K562 (cell line): ENCODE results near the gene KLRK1. TPM values are rescaled to one million over a fixed set of nuclear protein-coding genes. Genes with fewer than 3 reads are reported as not detected.
"Not testable (repeated sequence)": the region's sequence is repeated elsewhere in the genome, so short reads cannot be mapped to it uniquely, and the experiment has no call there.

Experiments
- ATAC-seq: fragments of 200-7000 bp; cut with Tn5 transposase; 3 replicates; pipeline ENCODE4 v1.9.1; 2020; ENCODE audit warnings: moderate library complexity
- BruUV-seq: library from RNA; stranded (reverse); fragments of 400-500 nt; replicated peaks from 2 replicates; lab custom pipeline; 2021; lab: Mats Ljungman, UMichigan
- CTCF ChIA-PET: fragments of 300-600 bp; formaldehyde crosslinking; extraction: SDS; loops from one replicate; lab custom pipeline; 2021; ENCODE audit warnings: low intra/inter-chr PET ratio; lab: Yijun Ruan, JAX
- POLR2A ChIA-PET: fragments of 300-600, 350-650 bp; sonication (Branson Sonifier 250); formaldehyde crosslinking; extraction: SDS; loops from one replicate; lab custom pipeline; 2021; ENCODE audit warnings: antibody characterized with exemption, inconsistent platforms; lab: Yijun Ruan, JAX
- DNase-seq, 4 experiments: peaks; one replicate each; pipeline versions ENCODE4 v3.0.0 to v3.0.0-alpha.2; 2011 to 2018; ENCODE audit warnings: low spot score in 3 of 4, mixed read lengths in 3 of 4; ENCODE audit errors: extremely low read depth in 1 of 4
- FAIRE-seq: peaks from 2 replicates; lab custom pipeline; 2011; peaks lifted over from hg19 to GRCh38; lab: Jason Lieb, UNC
- H2AFZ ChIP-seq: 2 replicates; pipeline ENCODE4 v1.6.0; 2011; ENCODE audit warnings: low read depth, low read length, control low read depth, inconsistent platforms
- H3K27ac ChIP-seq: fragments of 200-600 bp; 3 replicates; pipeline ENCODE4 v1.8.0; 2011; ENCODE audit warnings: low read depth, mild to moderate bottlenecking, control low read depth, inconsistent platforms, low read length, moderate library complexity, mixed read lengths; ENCODE audit errors: extremely low read depth
- H3K27me3 ChIP-seq, 2 experiments: fragments of 300-600 bp in 1 of 2; 2 replicates in 1 of 2; 3 replicates in 1 of 2; pipeline versions ENCODE4 v1.6.0 to v1.8.0; 2011; ENCODE audit warnings: inconsistent platforms in 2 of 2, low read length in 2 of 2, mild to moderate bottlenecking in 1 of 2, mixed read lengths in 1 of 2, moderate library complexity in 1 of 2; ENCODE audit not compliant: control insufficient read depth in 2 of 2, insufficient read depth in 2 of 2
- H3K36me3 ChIP-seq: fragments of 300-600 bp; 3 replicates; pipeline ENCODE4 v1.8.0; 2011; ENCODE audit warnings: mild to moderate bottlenecking, low read length, inconsistent platforms; ENCODE audit not compliant: control insufficient read depth, insufficient read depth
- H3K4me1 ChIP-seq, 2 experiments: fragments of 200-600 bp in 1 of 2; replicated peaks in 1 of 2; 2 replicates in 1 of 2; 3 replicates in 1 of 2; pipeline versions ENCODE4 v1.5.1 to v1.8.0; 2011; ENCODE audit warnings: inconsistent platforms in 2 of 2, low read length in 2 of 2, mild to moderate bottlenecking in 1 of 2, mixed read lengths in 1 of 2, moderate library complexity in 1 of 2; ENCODE audit not compliant: control insufficient read depth in 2 of 2, insufficient read depth in 2 of 2
- H3K4me2 ChIP-seq: 2 replicates; pipeline ENCODE4 v1.6.1; 2011; ENCODE audit warnings: low read length, control low read depth, inconsistent platforms, mixed read lengths; ENCODE audit not compliant: insufficient read depth
- H3K4me3 ChIP-seq: fragments of 200-600 bp; sonication (generic), shearing (Covaris generic); 2 replicates; pipeline ENCODE4 v1.5.1; 2016; ENCODE audit warnings: control low read depth, inconsistent platforms
- H3K79me2 ChIP-seq: fragments of 200-600 bp; 3 replicates; pipeline ENCODE4 v1.8.0; 2011; ENCODE audit warnings: low read length, inconsistent platforms; ENCODE audit not compliant: control insufficient read depth, insufficient read depth
- H3K9ac ChIP-seq, 2 experiments: 2 replicates each; pipeline versions ENCODE4 v1.6.0 to v1.6.1; 2011; ENCODE audit warnings: low read depth in 2 of 2, low read length in 2 of 2, control low read depth in 1 of 2, inconsistent platforms in 1 of 2, mild to moderate bottlenecking in 1 of 2, mixed read lengths in 1 of 2; ENCODE audit not compliant: insufficient read depth in 1 of 2
- H3K9me1 ChIP-seq: one replicate; pipeline ENCODE4 v1.6.0; 2011; ENCODE audit warnings: inconsistent platforms, mild to moderate bottlenecking, low read length, moderate library complexity; ENCODE audit not compliant: control insufficient read depth, insufficient read depth
- H3K9me3 ChIP-seq: replicated peaks from 2 replicates; pipeline ENCODE4 v1.5.1; 2011; ENCODE audit warnings: low read depth, low read length, inconsistent platforms; ENCODE audit not compliant: control insufficient read depth, insufficient read depth
- H4K20me1 ChIP-seq: replicated peaks from 2 replicates; pipeline ENCODE4 v1.6.1; 2011; ENCODE audit warnings: low read length, inconsistent platforms, mixed read lengths; ENCODE audit not compliant: control insufficient read depth, insufficient read depth
- BMI1 ChIP-seq: fragments of 150-350 bp; IDR thresholded peaks from 2 replicates; pipeline ENCODE4 v1.6.1; 2014; ENCODE audit warnings: low read length
- FUS ChIP-seq: fragments of 200-400 bp; formaldehyde crosslinking; optimal IDR thresholded peaks from 2 replicates; pipeline ENCODE3; 2017; ENCODE audit warnings: low read depth, low read length
- RUNX1 ChIP-seq: sonication (generic); IDR thresholded peaks from 2 replicates; pipeline ENCODE4 v1.6.1; 2016; ENCODE audit warnings: antibody characterized with exemption, low read depth
- ZNF277 ChIP-seq: fragments of 250-450 bp; sonication (Bioruptor Pico); IDR thresholded peaks from 2 replicates; pipeline ENCODE4 v1.8.0; 2022; ENCODE audit warnings: inconsistent platforms, mild to moderate bottlenecking, moderate library complexity, borderline replicate concordance
- WGBS: fragments of 100-300 bp; shearing (Covaris generic); methylation state at CpG from one replicate; pipeline ENCODE4 v1.1.6; 2016; ENCODE audit warnings: low coverage, mixed read lengths; ENCODE audit not compliant: insufficient coverage; ENCODE audit errors: missing lambda C conversion rate; 5-methylcytosine and 5-hydroxymethylcytosine counted together
- in situ Hi-C: fragments of 300-500 bp; cut with MboI; formaldehyde crosslinking; loops from 4 replicates; pipeline ENCODE4 v1.15.0; 2018; ENCODE audit warnings: inconsistent platforms, mixed read lengths
- intact Hi-C: fragments of 100-400 bp; cut with micrococcal nuclease; formaldehyde crosslinking; loops from 2 replicates; pipeline ENCODE4 v1.14.2; 2022
- polyA plus RNA-seq, 8 experiments: library from polyadenylated mRNA; depleted of rRNA in 4 of 8; stranded (reverse) in 5 of 8; unstranded in 3 of 8; fragments of >200 nt; fragmentation: Nextera tagmentation in 2 of 8; fragmentation: Illumina TruSeq in 1 of 8; extraction: Ambion mirVana in 2 of 8; extraction: Trizol in 1 of 8; gene quantifications; 2 replicates each; pipeline versions ENCODE4 v1.2.1 to v1.2.3, GENCODE V29; 2011 to 2014; ENCODE audit warnings: inconsistent platforms in 1 of 8, missing spikeins in 1 of 8
- total RNA-seq, 7 experiments: library from RNA; depleted of rRNA in 6 of 7; stranded (reverse); fragments of >200 nt in 6 of 7; fragmentation: Illumina TruSeq in 2 of 7; extraction: Trizol in 2 of 7; gene quantifications; 2 replicates each; pipeline versions ENCODE4 v1.2.1 to v1.2.3, GENCODE V29; 2011 to 2021; ENCODE audit warnings: low replicate concordance in 1 of 7
- TF ChIP-seq, protein P1 (sequence below): fragments of 450-650 bp; IDR thresholded peaks from 2 replicates; pipeline ENCODE4 v1.6.1; 2017; ENCODE audit warnings: antibody characterized with exemption, mild to moderate bottlenecking

KLRK1 gene
- total and polyA plus RNA-seq, 9 of the 15 experiments (the other 6 are each of a cell fraction or from before 2014, with no cell fraction given) = 0.03 to 0.09 (median 0.06) TPM; not detected in 3

- TF ChIP-seq ZNF277 (CRISPR knock-in tag) (no peak), FUS (no peak), BMI1 (no peak), RUNX1 (no peak)
- TF ChIP-seq, protein P1, sequence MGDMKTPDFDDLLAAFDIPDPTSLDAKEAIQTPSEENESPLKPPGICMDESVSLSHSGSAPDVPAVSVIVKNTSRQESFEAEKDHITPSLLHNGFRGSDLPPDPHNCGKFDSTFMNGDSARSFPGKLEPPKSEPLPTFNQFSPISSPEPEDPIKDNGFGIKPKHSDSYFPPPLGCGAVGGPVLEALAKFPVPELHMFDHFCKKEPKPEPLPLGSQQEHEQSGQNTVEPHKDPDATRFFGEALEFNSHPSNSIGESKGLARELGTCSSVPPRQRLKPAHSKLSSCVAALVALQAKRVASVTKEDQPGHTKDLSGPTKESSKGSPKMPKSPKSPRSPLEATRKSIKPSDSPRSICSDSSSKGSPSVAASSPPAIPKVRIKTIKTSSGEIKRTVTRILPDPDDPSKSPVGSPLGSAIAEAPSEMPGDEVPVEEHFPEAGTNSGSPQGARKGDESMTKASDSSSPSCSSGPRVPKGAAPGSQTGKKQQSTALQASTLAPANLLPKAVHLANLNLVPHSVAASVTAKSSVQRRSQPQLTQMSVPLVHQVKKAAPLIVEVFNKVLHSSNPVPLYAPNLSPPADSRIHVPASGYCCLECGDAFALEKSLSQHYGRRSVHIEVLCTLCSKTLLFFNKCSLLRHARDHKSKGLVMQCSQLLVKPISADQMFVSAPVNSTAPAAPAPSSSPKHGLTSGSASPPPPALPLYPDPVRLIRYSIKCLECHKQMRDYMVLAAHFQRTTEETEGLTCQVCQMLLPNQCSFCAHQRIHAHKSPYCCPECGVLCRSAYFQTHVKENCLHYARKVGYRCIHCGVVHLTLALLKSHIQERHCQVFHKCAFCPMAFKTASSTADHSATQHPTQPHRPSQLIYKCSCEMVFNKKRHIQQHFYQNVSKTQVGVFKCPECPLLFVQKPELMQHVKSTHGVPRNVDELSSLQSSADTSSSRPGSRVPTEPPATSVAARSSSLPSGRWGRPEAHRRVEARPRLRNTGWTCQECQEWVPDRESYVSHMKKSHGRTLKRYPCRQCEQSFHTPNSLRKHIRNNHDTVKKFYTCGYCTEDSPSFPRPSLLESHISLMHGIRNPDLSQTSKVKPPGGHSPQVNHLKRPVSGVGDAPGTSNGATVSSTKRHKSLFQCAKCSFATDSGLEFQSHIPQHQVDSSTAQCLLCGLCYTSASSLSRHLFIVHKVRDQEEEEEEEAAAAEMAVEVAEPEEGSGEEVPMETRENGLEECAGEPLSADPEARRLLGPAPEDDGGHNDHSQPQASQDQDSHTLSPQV = no peak
Measured at GRCh38 chr12:10388624-10389413, 1.0 kb downstream of the KLRK1 start (continued).

DNA sequence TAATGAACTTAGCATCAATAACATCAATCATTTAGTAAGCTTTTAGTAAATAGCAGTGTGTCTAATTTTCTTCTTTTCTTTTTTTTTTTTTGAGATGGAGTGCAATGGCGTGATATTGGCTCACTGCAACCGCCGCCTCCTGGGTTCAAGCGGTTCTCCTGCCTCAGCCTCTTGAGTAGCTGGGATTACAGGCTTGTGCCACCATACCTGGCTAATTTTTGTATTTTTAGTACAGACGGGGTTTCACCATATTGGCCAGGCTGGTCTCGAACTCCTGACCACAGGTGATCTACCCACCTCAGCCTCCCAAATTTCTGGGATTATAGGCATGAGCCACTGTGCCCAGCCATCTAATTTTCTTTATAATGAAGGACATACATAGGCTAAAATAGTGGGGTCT, 2.3 kb downstream of the KLRK1 start:
- H3K9me1 ChIP-seq, in situ Hi-C loops, BruUV-seq, CTCF ChIA-PET, DNase-seq, POLR2A ChIA-PET, H4K20me1 ChIP-seq, H3K36me3 ChIP-seq, H3K4me2 ChIP-seq, H3K4me1 ChIP-seq, FAIRE-seq, H3K79me2 ChIP-seq, H3K27me3 ChIP-seq, H3K9me3 ChIP-seq, ATAC-seq, H2AFZ ChIP-seq, intact Hi-C loops, H3K4me3 ChIP-seq, H3K27ac ChIP-seq, H3K9ac ChIP-seq: not testable (repeated sequence)
- WGBS = 67% methylated on average over 3 of the region's 6 CpGs
